ENCODE results near the gene SYCP3.
"Not testable (repeated sequence)": the region's sequence is repeated elsewhere in the genome, so short reads cannot be mapped to it uniquely, and the experiment has no call there.

The SYCP3 gene

GRCh38 chr12:101691503-101692096 lies 47.7 kb downstream of the SYCP3 start:
- no peak overlapping the region for H3K27ac ChIP-seq
- no peak for TF ChIP-seq CTCF (IDR thresholded peaks at IDR 0.05)
- no peaks in the 10 kb centered on the region for H3K27me3 ChIP-seq
- H3K9me3 ChIP-seq = no peaks in the 10 kb centered on the region
- no peaks in the 10 kb centered on the region for H3K36me3 ChIP-seq
- intact Hi-C loops (cut with DNase I; ENCODE audit: low total_unique reads) = no loop called here
- peaks cover 0 to 6% (median 3%) of the 10 kb centered on the region in 4 donors for H3K4me1 ChIP-seq
- DNase-seq = no peak
- H3K4me3 ChIP-seq = no peak overlapping the region

DNA sequence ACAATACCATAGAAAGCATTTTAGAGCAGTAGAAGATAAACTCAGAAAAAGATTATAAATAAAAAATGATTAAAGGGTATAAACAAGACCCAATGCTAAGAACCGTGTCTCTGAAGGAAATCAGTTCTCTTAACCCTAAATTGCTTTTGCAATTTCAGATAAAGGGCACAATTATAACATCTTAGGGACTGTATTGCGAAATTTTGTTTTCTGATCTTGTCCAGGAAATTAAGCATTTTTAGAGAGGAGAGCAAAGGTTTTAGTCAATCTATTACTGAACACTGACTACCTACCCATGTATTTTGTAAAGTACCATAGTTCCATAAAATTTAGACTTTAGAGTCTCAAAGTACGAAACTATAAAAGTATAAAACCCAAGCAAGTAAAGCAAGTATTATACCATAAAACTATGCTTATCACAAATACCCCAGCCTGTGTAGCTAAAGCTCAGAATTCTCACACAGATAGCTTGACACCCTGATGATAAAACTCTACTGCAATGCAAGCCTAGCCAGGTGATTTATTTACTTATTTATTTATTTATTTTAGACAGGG lies 48.6 kb downstream of the SYCP3 start:
- intact Hi-C loops (cut with DNase I; ENCODE audit: low total_unique reads) = no loop called here
- no peak for DNase-seq
- Histone ChIP-seq H3K27me3 (no peaks in the 10 kb centered on the region), H3K4me3 (no peak overlapping the region), H3K9me3 (no peaks in the 10 kb centered on the region), H3K27ac (no peak overlapping the region), H3K36me3 (no peaks in the 10 kb centered on the region), H3K4me1 (no peaks in the 10 kb centered on the region)
- TF ChIP-seq CTCF (IDR thresholded peaks at IDR 0.05) = no peak

- TF ChIP-seq CTCF (IDR thresholded peaks at IDR 0.05) = no peak
- intact Hi-C loops (cut with DNase I; ENCODE audit: low total_unique reads) = no loop called here
- H3K36me3 ChIP-seq = no peaks in the 10 kb centered on the region
- no peak overlapping the region for H3K27ac ChIP-seq
- no peak overlapping the region for H3K4me3 ChIP-seq
- DNase-seq = no peak
- no peaks in the 10 kb centered on the region for H3K4me1 ChIP-seq
- H3K27me3 ChIP-seq = no peaks in the 10 kb centered on the region
- H3K9me3 ChIP-seq = no peaks in the 10 kb centered on the region
Measured at GRCh38 chr12:101686176-101686575, 53.1 kb downstream of the SYCP3 start.

GRCh38 chr12:101685092-101685491 lies 54.2 kb downstream of the SYCP3 start:
- no peaks in the 10 kb centered on the region for H3K36me3 ChIP-seq
- no peak overlapping the region for H3K27ac ChIP-seq
- no peaks in the 10 kb centered on the region for H3K4me1 ChIP-seq
- intact Hi-C loops (cut with DNase I; ENCODE audit: low total_unique reads) = no loop called here
- DNase-seq = no peak
- no peaks in the 10 kb centered on the region for H3K9me3 ChIP-seq
- H3K27me3 ChIP-seq = no peaks in the 10 kb centered on the region
- no peak overlapping the region for H3K4me3 ChIP-seq
- TF ChIP-seq CTCF (IDR thresholded peaks at IDR 0.05) = no peak

DNA sequence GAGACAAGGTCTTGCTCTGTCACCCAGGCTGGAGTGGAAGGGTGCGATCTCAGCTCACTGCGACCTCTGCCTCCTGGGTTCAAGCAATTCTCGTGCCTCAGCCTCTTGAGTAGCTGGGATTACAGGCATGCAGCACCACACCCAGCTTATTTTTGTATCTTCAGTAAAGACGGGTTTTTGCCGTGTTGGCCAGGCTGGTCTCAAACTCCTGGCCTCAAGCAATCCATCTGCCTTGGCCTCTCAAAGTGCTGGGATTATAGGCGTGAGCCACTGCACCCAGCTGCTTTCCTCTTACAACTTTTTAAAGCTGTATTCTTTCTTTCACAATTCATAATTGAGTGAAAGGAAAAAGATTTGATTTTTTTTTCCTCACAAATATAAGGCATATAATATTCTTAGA lies 57.6 kb downstream of the SYCP3 start:
- H3K27ac ChIP-seq; H3K9me3 ChIP-seq; H3K4me3 ChIP-seq; H3K4me1 ChIP-seq; DNase-seq; intact Hi-C loops (cut with DNase I; ENCODE audit: low total_unique reads); H3K27me3 ChIP-seq; H3K36me3 ChIP-seq: not testable (repeated sequence)

- Histone ChIP-seq H3K9me3 (no peaks in the 10 kb centered on the region), H3K4me3 (no peak overlapping the region), H3K27me3 (no peaks in the 10 kb centered on the region), H3K27ac (no peak overlapping the region), H3K4me1 (no peaks in the 10 kb centered on the region), H3K36me3 (no peaks in the 10 kb centered on the region)
- DNase-seq = no peak
- intact Hi-C loops (cut with DNase I; ENCODE audit: low total_unique reads) = no loop called here
- TF ChIP-seq CTCF (IDR thresholded peaks at IDR 0.05) = no peak
Measured at GRCh38 chr12:101680647-101681046, 58.6 kb downstream of the SYCP3 start.
